HuH-7.5 (cell line): ENCODE results near the gene CHML.
A peak's percentile ranks its signal among the peaks of the same experiment; 100 is the strongest.

Experiments used
- DNase-seq: peaks from one replicate; pipeline ENCODE4 v3.0.0; 2011; ENCODE audit warnings: low spot score

The CHML gene

GRCh38 chr1:241617426-241617825 lies 22.7 kb downstream of the CHML start:
- no peak for DNase-seq

GRCh38 chr1:241615043-241615974 lies 24.9 kb downstream of the CHML start:
- DNase-seq: no peak

- no peak for DNase-seq
Observed at GRCh38 chr1:241614572-241614971, 25.6 kb downstream of the CHML start.

- no peak for DNase-seq
Observed at GRCh38 chr1:241614144-241614543, 26.0 kb downstream of the CHML start.

- DNase-seq: no peak
Observed at GRCh38 chr1:241612533-241613477, 27.4 kb downstream of the CHML start.

- no peak for DNase-seq
Observed at GRCh38 chr1:241611736-241612135, 28.4 kb downstream of the CHML start.

GRCh38 chr1:241611063-241611462 lies 29.1 kb downstream of the CHML start:
- no peak for DNase-seq

GRCh38 chr1:241610056-241610815 lies 29.9 kb downstream of the CHML start:
- DNase-seq: no peak

- DNase-seq: no peak
Observed at GRCh38 chr1:241608379-241609033, 31.7 kb downstream of the CHML start.

GRCh38 chr1:241607497-241607896 lies 32.7 kb downstream of the CHML start:
- DNase-seq: no peak

GRCh38 chr1:241606544-241606943 lies 33.6 kb downstream of the CHML start:
- DNase-seq: no peak

GRCh38 chr1:241605146-241605805 lies 34.9 kb downstream of the CHML start:
- peak; percentile 16 for DNase-seq

GRCh38 chr1:241603731-241604245 lies 36.4 kb downstream of the CHML start:
- DNase-seq: no peak

GRCh38 chr1:241600496-241600901 lies 39.7 kb downstream of the CHML start:
- no peak for DNase-seq

- DNase-seq: no peak
Observed at GRCh38 chr1:241598249-241598648, 41.9 kb downstream of the CHML start.

- DNase-seq: no peak
Observed at GRCh38 chr1:241596633-241597032, 43.5 kb downstream of the CHML start.

GRCh38 chr1:241593186-241593585 lies 47.0 kb downstream of the CHML start:
- no peak for DNase-seq

GRCh38 chr1:241592273-241592958 lies 47.8 kb downstream of the CHML start:
- no peak for DNase-seq

- no peak for DNase-seq
Observed at GRCh38 chr1:241591736-241592135, 48.4 kb downstream of the CHML start.

GRCh38 chr1:241591317-241591716 lies 48.9 kb downstream of the CHML start:
- DNase-seq: no peak
